ENCODE data around the gene MUC5B. TPM values are rescaled to one million over a fixed set of nuclear protein-coding genes. Genes with fewer than 3 reads are reported as not detected.

MUC5B gene
- total RNA-seq, 1 donor from 2014 or later: not detected

DNA sequence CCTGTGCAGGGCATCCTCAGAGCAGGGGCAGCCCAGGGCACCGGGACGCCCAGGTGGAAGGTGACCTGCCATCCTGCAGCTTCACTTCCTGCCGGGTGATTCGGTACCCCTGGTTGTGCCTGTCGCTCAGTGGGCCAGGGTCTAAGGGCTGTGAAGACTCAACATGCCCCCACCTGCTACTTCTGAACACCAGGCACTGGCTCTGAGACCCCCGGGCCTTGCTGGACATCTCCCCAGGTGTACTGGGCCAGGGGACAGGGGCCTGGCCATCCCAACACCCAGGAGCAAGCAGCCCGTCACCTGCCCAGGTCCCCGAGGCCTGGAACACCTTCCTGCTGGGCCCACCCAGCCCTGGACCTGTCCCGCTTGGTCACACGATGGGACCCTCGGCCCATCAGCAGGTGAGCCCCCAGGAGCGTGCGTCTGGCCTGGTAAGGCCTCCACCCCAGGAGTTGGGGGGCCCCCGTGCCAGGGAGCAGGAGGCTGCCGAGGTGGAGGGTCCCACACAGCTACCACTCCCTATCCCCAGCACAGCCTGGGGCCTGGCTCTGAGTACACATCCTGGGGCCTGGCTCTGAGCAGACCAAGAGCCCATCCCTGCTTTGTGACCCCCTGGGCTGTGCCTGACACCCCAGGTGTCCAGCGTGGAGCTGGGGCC lies 3.9 kb upstream of the MUC5B start:
- intact Hi-C loops (cut with micrococcal nuclease): no loop called here

DNA sequence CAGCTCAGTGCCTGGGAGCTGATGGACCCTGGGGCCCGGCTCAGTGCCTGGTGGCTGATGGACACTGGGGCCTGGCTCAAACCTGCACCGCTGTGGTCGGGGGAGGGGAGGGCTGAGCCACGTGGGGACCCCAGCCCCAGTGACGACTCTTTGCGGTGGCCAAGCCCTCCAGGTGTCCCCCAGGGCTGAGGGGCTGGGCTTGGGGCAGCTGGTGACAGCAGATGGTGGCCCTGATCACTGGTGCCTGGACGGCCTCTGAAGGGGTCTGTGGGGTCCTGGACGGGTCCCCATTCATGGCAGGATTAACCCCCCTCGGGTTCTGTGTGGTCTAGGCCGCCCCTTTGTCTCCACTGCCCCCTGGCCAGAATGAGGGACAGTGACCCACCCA lies 3.4 kb upstream of the MUC5B start:
- intact Hi-C loops (cut with micrococcal nuclease): no loop called here

DNA sequence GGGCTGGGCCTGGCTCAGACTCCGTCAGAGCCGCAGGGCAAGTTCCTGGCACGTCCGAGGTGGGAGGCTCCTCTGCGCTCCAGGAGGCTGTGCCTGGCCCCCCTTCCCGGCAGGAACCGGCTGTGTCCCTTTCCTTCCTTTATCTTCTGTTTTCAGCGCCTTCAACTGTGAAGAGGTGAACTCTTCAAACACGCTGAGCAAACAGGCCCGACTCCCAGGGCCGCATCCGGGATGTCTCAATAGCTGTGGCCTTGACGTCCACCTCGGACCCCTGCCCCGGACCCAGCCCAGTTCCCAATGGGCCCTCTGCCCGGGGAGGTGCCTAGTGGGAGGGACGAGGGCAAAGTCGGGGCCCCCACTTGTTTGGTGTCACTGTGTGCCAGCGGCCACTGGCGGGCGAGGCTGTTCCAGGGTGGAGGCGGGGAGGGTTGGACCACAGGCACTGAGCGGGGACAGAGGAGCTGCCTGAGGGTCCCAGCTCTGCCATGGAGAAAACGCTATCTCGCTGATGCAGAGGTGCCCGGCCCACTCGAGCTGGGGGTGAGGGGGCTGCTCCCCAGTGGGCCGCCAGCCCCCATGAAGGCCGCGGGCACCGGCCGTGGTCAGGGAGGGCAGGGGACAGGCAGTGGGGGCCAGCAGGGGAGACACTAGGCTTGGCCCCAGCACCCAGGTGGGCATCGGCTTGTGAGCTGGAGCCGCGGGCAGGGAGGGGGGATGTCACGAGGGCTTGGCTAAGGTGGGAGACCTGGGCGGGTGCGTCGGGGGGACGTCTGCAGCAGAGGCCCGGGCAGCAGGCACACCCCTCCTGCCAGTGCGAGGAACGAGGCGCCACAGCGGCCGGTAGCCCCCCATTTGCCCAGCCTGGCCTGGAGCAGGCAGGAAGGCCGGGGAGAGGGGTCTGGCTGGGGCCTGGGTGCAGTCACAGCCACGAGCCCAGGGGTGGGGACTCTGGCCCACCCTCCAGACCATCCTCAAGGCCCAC lies 2.7 kb upstream of the MUC5B start:
- intact Hi-C loops (cut with micrococcal nuclease): no loop called here

DNA sequence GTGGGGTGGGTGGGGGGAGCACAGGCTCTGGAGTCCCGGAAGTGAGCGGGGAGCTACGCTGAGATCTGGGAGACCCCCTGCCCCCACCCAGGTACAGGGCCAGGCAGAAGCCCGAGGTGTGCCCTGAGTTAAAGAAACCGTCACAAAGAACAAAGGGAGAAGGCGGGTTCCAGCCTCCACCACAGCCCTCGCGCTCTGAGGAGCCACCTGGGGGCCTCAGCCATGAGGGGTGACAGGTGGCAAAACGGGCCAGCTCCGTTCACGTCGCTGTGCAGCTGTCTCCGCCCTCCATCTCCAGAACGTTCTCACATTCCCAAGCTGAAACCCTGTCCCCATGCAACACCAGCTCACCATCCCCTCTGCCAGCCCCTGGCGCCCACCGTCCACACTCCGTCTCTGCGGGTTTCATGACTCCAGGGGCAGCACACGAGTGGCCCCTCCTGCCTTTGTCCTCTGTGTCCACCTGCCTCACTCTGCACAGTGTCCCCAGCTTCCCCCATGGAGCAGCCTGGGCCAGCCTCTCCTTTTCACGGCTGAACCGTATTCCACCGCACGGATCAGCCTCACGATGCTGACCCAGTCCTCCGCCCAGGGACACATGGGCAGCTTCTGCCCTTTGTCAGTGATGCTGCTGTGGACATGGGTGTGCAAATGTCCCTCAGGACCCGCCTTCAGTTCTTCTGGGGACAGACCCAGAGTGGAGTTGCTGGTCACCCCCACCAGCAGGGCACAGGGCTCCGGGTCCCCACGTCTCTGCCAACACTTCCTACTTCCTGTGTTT lies 1.7 kb upstream of the MUC5B start:
- intact Hi-C loops (cut with micrococcal nuclease): no loop called here

DNA sequence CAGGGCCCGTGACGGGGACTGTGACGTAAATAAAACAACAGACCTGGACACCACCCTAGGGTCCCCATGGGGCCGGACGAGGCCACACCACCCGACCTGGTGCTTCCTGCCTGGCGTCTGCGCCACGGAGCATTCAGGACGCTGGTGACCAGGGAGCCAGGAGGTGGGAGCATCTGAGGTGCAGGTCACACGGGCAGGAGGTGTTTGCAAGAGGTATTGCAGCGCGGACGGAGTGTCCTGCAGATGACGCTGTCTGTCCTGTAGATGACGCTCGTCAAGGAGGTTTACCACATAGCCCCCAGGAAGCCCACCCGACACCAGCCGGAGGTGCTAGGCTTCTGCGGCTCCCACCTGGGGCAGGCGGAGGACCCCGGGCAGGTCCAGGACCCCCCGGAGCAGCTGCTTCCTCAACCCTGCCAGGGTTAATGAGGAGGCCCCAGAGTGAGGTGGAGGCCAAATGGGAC lies 986 bp upstream of the MUC5B start:
- intact Hi-C loops (cut with micrococcal nuclease): no loop called here

DNA sequence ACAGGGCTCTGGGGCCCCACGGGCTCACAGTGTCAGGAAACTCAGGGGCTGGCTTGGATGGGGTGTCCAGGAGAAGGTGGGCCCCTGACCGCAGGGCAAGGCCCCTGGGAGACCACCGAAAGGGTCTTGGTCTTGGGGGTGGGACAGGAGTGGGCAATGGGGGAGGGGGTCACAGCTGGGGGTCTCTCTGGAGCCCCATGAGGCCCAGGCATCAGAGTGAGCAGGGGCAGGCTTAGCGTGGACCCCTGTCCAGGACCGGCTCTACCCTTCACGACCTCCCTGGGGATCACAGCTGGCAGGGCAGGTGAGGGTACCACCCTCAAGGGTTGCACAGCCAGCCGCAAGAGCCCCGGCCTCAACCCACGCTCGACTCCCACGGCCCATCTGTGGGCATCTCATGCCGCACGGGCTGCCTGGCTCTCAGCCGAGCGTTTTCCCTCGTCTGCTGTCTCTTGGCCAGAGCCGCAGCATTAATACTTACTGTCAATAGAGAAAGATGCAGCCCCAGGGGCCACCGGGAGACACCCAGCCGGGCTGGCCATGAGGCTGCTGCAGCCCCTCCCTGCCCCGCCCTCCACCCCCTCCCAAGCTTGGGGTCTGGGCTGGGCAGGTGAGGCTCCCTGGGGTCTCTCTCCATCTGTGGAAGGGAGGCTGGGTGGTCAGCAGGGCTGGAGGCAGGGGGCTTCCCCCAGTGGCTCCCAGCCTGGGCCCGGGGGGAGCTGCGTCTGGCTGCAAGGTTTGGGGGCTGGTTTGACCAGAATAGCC lies 662 bp downstream of the MUC5B start:
- intact Hi-C loops (cut with micrococcal nuclease): no loop called here

DNA sequence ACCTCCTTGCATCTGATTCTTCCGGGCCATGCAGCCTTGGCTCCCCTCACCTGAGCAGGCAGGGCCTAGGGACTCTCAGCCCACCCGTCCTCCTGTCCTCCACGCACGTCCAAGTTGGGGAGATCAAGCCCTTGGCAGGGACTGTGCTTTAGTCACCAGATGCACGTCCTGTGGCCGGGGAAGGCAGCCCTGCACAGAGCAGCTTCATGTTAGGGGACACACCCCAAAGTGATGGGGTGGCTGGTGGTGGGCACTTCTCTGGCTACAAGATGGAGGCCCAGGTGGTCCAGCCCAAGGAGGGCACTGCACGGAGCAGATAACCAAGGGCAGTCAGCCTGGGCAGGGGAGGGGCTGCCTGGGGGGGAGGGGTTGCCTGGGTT lies 1.2 kb downstream of the MUC5B start:
- intact Hi-C loops (cut with micrococcal nuclease): no loop called here

DNA sequence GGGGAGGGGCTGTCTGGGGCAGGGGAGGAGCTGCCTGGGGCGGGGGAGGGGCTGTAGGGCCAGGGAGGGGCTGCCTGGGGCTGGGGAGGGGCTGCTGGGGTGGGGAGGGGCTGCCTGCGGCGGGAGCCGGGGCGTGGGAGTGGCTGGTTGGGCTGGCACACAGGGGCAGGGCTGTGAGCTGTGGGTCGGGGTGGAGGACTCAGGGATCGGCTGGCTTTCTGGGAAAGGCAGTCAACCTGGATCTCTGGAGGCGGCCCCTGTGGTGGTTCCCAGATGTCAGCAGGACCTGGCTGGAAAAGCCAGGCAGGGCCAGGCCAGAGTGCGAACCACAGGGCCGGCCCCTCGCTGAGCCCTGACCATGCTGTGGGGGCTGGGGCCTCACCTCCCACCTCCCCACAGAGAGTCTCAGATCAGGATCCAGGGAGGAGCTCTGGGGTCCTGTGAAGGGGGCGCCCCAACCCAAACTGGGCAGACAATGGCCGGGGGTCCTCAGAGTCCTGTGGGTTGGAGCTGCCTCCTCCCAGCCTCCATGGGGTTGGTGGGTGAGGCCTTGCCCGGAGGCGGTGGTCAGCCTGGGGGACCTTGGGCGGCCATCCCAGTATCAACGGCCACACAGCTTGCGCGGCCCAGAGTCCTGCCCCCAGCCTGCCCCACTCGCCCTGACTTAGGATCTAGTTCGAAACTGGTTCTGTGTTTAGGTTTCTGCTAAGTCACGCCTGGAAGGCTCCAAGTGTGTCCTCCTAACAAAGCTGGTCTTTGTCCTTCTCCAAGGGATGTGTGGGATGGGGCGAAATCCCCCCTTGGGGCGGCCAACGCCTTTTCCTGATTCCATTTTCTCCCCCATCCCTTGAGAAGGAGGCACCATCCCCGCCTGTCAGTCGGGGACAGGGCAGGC lies 1.9 kb downstream of the MUC5B start:
- intact Hi-C loops (cut with micrococcal nuclease): no loop called here

DNA sequence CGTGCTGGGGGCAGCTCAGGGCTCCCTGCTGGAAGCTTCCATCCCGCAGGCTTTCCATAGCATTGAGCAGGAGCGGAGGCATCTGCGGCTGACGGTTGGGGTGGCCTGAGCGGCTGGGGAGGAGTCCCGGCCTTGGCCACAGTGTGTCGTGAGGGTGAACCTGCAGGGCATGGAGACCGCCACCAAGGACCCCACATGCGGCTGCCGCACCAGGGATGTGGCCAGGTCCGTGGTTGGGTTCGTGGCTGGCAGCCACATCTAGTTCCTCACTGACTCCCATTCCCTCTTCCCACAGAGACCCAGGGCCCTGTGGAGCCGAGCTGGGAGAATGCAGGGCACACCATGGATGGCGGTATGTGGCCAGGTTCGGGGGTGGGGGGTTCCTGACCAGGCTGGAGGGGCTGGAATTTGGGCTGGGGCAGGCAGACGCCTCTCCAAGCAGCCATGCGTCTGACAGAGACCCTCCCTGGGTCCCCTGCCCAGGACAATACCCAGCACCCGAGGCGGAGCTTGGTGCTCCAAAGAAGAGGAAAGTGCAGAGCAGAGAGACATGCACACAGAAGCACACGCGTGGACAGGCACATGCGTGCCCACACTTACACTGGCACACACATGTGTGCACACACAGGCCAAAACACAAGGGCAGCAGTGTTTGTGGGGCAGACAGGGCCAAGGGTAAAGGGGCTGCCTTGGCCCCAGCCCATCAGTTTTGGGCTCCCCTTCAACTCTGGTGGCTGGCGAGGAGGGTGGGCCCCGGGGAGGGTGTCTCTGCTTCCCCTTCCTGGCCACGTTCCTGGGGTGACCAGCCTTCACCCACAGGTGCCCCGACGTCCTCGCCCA lies 2.7 kb downstream of the MUC5B start:
- intact Hi-C loops (cut with micrococcal nuclease): no loop called here

DNA sequence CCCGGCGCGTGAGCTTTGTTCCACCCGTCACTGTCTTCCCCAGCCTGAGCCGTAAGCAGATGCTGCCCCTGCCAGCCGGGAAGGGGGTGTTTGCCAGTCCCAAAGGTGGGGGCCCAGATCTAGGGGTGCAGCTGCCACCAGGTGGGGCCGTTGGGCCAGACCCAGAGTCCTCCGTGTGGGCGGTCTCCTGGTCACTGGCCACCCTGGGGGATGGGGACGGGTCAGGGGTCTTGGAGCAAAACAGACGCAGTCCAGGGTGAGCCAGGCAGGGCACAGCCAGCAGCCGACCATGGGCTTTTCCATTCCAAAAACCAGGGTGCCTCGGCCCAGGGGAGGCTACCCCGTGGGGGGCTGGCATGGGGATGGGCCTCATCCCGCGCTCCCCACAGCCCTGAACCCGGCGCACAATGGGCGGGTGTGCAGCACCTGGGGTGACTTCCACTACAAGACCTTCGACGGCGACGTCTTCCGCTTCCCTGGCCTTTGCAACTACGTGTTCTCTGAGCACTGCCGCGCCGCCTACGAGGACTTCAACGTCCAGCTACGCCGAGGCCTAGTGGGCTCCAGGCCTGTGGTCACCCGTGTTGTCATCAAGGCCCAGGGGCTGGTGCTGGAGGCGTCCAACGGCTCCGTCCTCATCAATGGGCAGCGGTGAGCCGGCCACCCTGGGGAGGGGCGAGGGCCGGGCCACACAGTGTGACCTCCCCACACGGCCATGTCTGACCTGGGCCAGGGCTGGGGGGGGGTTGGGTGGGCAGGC lies 3.5 kb downstream of the MUC5B start:
- intact Hi-C loops (cut with micrococcal nuclease): no loop called here

DNA sequence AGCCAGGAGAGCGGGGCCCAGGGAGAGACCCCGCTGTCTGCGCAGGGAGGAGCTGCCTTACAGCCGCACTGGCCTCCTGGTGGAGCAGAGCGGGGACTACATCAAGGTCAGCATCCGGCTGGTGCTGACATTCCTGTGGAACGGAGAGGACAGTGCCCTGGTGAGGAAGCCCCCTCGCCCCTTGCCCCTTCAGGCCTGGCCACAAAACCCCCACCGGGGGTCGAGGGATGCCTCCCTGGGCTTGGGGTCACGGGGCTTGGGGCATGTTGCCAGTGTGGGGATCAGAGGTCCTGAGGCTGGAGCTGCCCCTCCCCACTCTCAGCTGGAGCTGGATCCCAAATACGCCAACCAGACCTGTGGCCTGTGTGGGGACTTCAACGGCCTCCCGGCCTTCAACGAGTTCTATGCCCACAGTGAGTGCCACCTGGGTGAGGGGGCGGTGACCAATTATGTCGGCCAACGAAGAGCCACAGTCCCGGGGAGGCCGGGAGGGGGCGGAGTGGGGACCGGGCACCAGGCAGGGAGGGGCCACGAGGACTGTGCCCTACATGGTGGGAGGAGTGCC lies 4.2 kb downstream of the MUC5B start:
- intact Hi-C loops (cut with micrococcal nuclease): no loop called here

DNA sequence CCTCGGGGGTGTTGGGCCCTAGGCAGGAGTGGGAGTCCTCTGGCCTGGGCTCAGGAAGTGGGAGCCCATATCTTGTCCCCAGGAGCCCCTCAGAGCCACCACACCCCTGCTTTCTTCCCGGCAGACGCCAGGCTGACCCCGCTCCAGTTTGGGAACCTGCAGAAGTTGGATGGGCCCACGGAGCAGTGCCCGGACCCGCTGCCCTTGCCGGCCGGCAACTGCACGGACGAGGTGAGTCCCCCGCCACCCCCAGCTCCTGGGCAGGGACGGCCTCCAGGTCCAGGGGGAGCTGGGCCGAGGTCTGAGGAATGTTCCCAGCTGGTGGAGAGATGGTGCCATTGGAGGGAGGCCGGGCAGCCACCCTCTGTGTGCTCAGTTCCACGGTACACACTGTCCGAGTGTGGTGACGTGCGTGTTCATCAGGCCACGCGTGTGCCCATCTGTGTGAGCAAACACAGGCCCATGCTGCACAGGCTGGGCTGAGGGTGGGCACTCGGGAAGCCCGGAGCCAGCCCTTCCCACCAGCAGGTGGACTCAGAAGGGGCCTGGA lies 4.8 kb downstream of the MUC5B start:
- intact Hi-C loops (cut with micrococcal nuclease): no loop called here

DNA sequence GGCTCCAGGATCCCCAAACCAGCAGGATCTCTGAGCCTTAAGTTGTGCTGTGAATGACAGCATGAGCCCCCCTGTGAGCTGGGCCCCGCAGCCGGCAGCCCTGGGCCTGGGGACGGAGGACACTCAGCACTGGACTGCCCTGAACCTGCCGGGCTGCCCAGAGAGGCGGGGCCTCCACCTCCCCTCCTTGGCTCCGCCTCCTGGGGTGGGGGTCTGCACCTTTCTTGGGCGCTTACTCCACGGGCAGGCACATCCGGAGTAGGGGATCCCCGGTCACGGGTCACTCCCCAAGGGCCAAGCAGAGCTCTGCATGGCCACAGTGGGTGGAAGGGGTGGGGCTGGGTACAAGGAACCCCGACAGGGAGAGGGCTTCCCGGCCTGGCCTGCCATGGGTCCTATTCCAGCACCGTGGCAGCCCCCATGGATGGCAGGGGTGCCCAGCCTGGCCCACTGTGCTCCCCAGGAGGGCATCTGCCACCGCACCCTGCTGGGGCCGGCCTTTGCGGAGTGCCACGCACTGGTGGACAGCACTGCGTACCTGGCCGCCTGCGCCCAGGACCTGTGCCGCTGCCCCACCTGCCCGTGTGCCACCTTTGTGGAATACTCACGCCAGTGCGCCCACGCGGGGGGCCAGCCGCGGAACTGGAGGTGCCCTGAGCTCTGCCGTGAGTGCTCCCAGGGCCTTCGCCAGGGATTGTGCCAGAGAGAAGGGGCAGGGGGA lies 5.4 kb downstream of the MUC5B start:
- intact Hi-C loops (cut with micrococcal nuclease): no loop called here

DNA sequence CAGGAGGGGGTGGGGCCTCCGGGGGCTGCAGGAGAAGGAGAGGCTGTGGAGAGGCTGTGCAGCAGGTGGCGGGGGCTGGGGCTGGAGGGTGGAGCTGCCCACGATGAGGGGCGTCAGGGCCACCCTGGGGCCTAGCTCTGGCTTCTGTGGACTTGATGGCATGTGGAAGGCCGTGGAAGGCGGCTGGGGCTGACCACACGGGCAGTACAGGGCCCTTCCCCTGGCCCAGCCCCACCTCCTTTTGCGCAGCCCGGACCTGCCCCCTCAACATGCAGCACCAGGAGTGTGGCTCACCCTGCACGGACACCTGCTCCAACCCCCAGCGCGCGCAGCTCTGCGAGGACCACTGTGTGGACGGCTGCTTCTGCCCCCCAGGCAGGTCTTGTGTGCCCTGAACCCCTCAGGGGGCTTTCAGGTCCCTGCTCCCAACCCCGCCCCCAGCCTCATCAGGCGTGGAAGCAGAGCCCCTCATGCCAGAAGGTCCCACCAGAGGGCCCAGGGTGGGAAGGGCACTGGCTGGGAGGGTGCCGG lies 6.1 kb downstream of the MUC5B start:
- intact Hi-C loops (cut with micrococcal nuclease): no loop called here

DNA sequence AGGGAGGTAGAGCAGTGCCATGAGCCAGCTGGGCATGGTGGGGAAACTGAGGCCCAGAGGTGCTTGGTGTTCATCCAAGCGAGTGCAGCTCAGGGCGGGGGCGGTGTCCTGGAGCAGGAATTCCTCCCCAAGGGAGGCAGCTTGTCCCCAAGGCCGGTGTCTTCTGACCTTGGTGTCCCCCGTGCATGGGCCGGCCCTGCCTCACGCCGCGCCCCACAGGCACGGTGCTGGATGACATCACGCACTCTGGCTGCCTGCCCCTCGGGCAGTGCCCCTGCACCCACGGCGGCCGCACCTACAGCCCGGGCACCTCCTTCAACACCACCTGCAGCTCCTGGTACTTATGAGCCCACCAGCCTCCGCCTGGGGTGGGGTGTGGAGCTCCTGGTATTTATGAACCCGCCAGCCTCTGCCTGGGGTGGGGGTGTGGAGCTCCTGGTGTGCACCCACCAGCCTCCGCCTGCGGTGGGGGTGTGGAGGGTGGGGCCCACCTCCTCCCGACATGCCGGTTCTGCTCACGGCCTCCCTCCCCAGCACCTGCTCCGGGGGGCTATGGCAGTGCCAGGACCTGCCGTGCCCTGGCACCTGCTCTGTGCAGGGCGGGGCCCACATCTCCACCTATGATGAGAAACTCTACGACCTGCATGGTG lies 6.7 kb downstream of the MUC5B start:
- intact Hi-C loops (cut with micrococcal nuclease): no loop called here

DNA sequence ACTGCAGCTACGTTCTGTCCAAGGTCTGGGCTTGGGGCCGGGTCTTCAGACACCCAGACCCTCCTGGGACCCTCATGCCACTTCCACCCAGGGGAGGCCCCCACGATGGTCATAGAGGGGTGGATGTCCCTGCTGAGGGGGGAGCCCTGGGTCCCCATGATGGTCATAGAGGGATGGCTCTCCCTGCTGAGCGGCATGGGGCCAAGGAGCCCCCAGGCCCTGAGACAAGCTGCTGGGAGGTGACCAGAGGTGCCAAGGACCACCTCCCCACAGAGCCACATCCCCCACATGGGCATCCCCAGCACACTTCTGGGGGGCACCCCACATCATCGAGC lies 7.2 kb downstream of the MUC5B start:
- intact Hi-C loops (cut with micrococcal nuclease): no loop called here

Data from T-helper 2 cell treated with Interferon-gamma antibody and Interleukin-4, amounts not matched to agents 100 ng/mL and 5 ng/mL, for 36 hours (primary cell).